Adrenal gland (tissue), 12 donors: ENCODE measurements around the gene PARD6B. TPM values are rescaled to one million over a fixed set of nuclear protein-coding genes. Genes with fewer than 3 reads are reported as not detected.
"Not testable (repeated sequence)": the region's sequence is repeated elsewhere in the genome, so short reads cannot be mapped to it uniquely, and the experiment has no call there.

Source experiments
- DNase-seq, 7 donors: peaks; one replicate each; pipeline ENCODE4 v3.0.0-alpha.2; 2019 to 2020
- H3K27ac ChIP-seq, 5 donors: fragments of 200-600 bp; sonication (generic) in 4 of 5; 1 replicate in 3 of 5; 2 replicates in 2 of 5; pipeline versions ENCODE4 v1.5.1 to v1.8.0; 2016 to 2020; ENCODE audit warnings: mild to moderate bottlenecking in 1 of 5
- H3K27me3 ChIP-seq: fragments of 200-600 bp; 2 replicates; pipeline ENCODE4 v1.8.0; 2021
- H3K36me3 ChIP-seq, 2 donors: fragments of 200-600 bp; replicated peaks in 1 of 2; 1 replicate in 1 of 2; 2 replicates in 1 of 2; pipeline versions ENCODE4 v1.5.1 to v1.8.0; 2018 to 2022
- H3K4me1 ChIP-seq, 2 donors: fragments of 200-600 bp; replicated peaks in 1 of 2; 1 replicate in 1 of 2; 2 replicates in 1 of 2; pipeline versions ENCODE4 v1.5.1 to v1.8.0; 2018 to 2021
- H3K4me3 ChIP-seq, 4 donors: fragments of 200-600 bp; sonication (generic) in 3 of 4; one replicate each; pipeline ENCODE4 v1.5.1; 2016 to 2018
- H3K9me3 ChIP-seq, 3 donors: fragments of 200-600 bp; sonication (generic) in 1 of 3; replicated peaks in 1 of 3; 1 replicate in 2 of 3; 2 replicates in 1 of 3; pipeline versions ENCODE4 v1.5.1 to v1.8.0; 2016 to 2021
- POLR2A ChIP-seq, 2 donors: fragments of 450-650 bp; IDR thresholded peaks; one replicate each; pipeline ENCODE4 v1.6.1; 2017; ENCODE audit warnings: antibody characterized with exemption in 2 of 2, mild to moderate bottlenecking in 2 of 2, moderate library complexity in 1 of 2
- WGBS, 4 donors: extraction: QIAGEN DNeasy Blood & Tissue Kit in 2 of 4; methylation state at CpG; one replicate each; pipeline versions ENCODE4 v1.1.5 to v1.1.7; 2013 to 2017; 5-methylcytosine and 5-hydroxymethylcytosine counted together
- intact Hi-C, 2 donors: fragments of 100-400 bp; cut with DNase I; formaldehyde crosslinking; loops; one replicate each; pipeline versions ENCODE4 v1.14.1 to v1.15.0; 2022 to 2023
- polyA plus RNA-seq, 3 donors: library from polyadenylated mRNA; stranded (reverse); fragments of 200-250 nt in 2 of 3; fragments of 350-450 nt in 1 of 3; fragmentation: Illumina TruSeq in 1 of 3; extraction: RNeasy Lipid Tissue Mini Kit (QIAGEN cat#74804) in 1 of 3; gene quantifications; one replicate each; pipeline ENCODE4 v1.2.3, GENCODE V29; 2013 to 2014
- total RNA-seq, 9 donors: library from RNA; depleted of rRNA in 4 of 9; stranded (reverse); fragments of >200 nt in 4 of 9; fragments of 120-200 nt in 1 of 9; fragmentation: NEBNext Ultra II Directional in 1 of 9; extraction: Animal tissue kit (Norgen Biotek cat#: 25700) in 1 of 9; gene quantifications; one replicate each; pipeline versions ENCODE4 v1.1.0 to v1.2.4, GENCODE V29; 2013 to 2023
- TF ChIP-seq, protein P1 (sequence below), 6 experiments: fragments of 450-650 bp in 4 of 6; fragments of 200-600 bp in 2 of 6; sonication (generic) in 1 of 6; IDR thresholded peaks; 1 replicate in 5 of 6; 2 replicates in 1 of 6; pipeline versions ENCODE4 v1.5.1 to v1.8.0; 2016 to 2021; ENCODE audit warnings: antibody characterized with exemption in 6 of 6, mild to moderate bottlenecking in 2 of 6, moderate library complexity in 1 of 6
- donor health status: healthy with polysubstance abuse.
- donor health status: Bipolar disorder and iron deficiency.
- donor health status: DM: yes; HTN: yes; CAD: no.
- donor health status: DM: no; HTN: no; CAD: no.
- donor health status: DM: no; HTN: no; CAD: no.
- donor health status: DM: yes; HTN: yes; CAD: no.

PARD6B gene
- total and polyA plus RNA-seq, 12 donors = 1.1 to 10.8 (median 5.3) TPM

DNA sequence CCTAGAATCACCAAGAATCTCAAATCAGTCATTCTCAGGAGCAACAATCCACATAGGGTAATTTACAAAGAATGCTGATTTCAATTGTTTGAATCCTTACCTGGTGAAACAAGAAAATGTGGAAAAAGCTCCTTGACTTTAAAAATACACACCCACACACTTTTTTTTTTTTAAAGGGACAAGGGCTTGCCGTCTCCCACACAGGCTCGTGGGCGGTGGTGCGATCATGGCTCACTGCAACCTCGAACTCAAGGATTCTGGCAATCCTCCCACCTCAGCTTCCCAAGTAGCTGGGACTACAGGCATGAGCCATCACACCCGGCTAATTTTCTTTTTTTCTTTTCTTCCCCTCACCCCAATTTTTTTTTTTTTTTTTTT is 30.7 kb downstream of the PARD6B start:
- TF ChIP-seq POLR2A (IDR thresholded peaks at IDR 0.05) = no peak
- TF ChIP-seq, protein P1, sequence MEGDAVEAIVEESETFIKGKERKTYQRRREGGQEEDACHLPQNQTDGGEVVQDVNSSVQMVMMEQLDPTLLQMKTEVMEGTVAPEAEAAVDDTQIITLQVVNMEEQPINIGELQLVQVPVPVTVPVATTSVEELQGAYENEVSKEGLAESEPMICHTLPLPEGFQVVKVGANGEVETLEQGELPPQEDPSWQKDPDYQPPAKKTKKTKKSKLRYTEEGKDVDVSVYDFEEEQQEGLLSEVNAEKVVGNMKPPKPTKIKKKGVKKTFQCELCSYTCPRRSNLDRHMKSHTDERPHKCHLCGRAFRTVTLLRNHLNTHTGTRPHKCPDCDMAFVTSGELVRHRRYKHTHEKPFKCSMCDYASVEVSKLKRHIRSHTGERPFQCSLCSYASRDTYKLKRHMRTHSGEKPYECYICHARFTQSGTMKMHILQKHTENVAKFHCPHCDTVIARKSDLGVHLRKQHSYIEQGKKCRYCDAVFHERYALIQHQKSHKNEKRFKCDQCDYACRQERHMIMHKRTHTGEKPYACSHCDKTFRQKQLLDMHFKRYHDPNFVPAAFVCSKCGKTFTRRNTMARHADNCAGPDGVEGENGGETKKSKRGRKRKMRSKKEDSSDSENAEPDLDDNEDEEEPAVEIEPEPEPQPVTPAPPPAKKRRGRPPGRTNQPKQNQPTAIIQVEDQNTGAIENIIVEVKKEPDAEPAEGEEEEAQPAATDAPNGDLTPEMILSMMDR (IDR thresholded peaks at IDR 0.05) = no peak
- peak overlapping the region; percentile 10 to 77 (median 75) for H3K27ac ChIP-seq
- H3K4me3 ChIP-seq = no peak overlapping the region
- H3K4me1 ChIP-seq = peaks cover 6 to 9% of the 10 kb centered on the region in 2 donors
- no peaks in the 10 kb centered on the region for H3K36me3 ChIP-seq
- 42 to 52% (median 49%) methylated on average over 6 of the region's 6 CpGs for WGBS, 4 donors
- H3K27me3 ChIP-seq = no peaks in the 10 kb centered on the region
- peak in 6 of 7 donors; percentile 29 to 73 (median 50) for DNase-seq
- H3K9me3 ChIP-seq = no peaks in the 10 kb centered on the region
- intact Hi-C loops = no loop called here

DNA sequence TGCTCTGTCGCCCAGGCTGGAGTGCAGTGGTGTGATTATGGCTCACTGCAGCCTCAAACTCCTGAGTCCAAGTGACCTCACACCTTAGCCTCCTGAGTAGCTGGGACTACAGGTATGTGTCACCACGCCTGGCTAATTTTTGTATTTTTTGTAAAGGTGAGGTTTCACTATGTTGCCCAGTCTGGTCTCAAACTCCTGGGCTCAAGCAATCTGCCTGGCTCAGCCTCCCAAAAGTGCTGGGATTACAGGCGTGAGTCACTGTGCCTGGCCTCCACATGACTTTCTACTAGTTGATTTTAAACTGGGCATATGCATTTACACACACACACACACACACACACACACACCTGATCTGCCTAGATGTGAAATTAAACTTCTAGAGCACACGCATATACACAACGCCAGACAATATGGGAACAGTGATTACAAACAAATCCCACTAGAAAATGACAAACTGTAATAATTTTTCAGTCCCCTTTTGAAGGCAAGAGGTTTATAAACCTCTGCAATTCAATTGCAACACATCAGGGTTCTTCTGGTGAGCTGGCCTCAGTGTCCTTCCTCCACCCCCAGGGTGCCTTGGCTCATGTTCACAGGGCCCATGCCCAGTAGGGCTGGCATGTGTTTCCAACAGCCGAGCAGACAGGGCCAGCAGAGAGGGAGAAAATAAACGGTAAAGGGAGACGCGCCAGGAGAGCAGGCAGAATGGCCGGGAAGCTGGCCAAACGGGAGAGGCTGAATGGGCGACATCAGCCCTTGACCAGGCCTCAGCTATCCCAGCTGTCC is 31.2 kb downstream of the PARD6B start:
- TF ChIP-seq, protein P1 (IDR thresholded peaks at IDR 0.05) = peak in 2 of 6 experiments; percentile 4 to 25
- TF ChIP-seq POLR2A (IDR thresholded peaks at IDR 0.05) = peak in 1 of 2 donors; percentile 50
- Histone ChIP-seq H3K4me3 (no peak overlapping the region), H3K27me3 (no peaks in the 10 kb centered on the region), H3K27ac (peak overlapping the region; percentile 10 to 77 (median 75)), H3K9me3 (no peaks in the 10 kb centered on the region), H3K36me3 (no peaks in the 10 kb centered on the region), H3K4me1 (peaks cover 6 to 9% of the 10 kb centered on the region in 2 donors)
- 31 to 55% (median 42%) methylated on average over 12 of the region's 12 CpGs for WGBS, 4 donors
- intact Hi-C loops = no loop called here
- DNase-seq = peak; percentile 87 to 96 (median 94)

DNA sequence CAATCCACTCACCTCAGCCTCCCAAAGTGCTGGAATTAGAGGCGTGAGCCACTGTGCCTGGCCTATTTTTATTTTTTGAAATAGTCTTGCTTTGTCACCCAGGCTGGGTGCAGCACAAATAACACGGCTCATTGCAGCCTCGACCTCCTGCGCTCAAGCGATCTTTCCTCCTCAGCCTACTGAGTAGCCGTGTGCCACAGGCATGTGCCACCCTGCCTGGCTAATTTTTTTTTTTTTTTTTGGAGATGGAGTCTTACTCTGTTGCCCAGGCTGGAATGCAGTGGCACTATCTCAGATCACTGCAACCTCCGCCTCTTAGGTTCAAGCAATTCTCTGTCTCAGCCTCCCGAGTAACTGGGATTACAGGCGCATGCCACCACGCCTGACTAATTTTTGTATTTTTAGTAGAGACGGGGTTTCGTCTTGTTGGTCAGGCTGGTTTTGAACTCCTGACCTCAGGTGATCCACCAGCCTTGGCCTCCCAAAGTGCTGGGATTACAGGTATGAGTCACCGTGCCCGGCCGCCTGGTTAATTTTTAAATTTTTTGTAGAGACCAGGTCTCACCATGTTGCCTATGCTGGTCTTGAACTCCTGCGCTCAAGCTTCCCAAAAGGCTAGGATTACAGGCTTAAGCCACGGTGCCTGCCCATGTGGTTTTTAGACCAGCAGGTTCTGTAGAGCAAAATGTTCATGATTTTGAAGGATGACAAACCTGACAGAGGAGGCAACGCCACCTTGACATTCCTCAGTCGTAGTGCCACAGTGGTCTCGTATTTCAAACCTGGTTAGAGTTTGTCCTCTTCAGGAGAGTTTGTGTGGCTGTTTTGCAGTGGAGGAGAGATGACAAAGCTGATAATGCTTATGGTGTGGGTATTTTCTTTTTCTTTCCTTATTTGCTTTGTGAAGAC is 32.4 kb downstream of the PARD6B start:
- peak overlapping the region in 3 of 5 donors; percentile 74 to 77 (median 75) for H3K27ac ChIP-seq
- peak in 3 of 7 donors; percentile 13 to 45 (median 19) for DNase-seq

DNA sequence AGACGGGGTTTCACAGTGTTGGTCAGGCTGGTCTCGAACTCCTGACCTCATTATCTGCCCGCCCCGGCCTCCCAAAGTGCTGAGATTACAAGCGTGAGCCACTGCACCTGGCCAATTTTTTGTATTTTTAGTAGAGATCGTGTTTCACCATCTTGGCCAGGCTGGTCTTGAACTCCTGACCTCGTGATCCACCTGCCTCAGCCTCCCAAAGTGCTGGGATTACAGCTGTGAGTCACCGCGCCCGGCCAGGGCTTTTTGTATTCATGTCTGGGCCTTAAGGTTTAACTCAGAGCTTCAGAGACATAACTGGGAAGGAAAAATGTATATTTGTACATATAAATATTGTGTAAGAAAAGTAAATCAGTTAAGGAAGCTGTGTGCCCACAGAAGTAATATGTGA is 33.9 kb downstream of the PARD6B start:
- H3K27me3 ChIP-seq, H3K4me3 ChIP-seq, intact Hi-C loops, H3K9me3 ChIP-seq, H3K27ac ChIP-seq, H3K36me3 ChIP-seq, H3K4me1 ChIP-seq: not testable (repeated sequence)
- peak in 1 of 7 donors; percentile 20 for DNase-seq
- WGBS, 4 donors = 84 to 88% (median 84%) methylated on average over 10 of the region's 10 CpGs

More for the DNA sequence above, 32.4 kb downstream of the PARD6B start:
- H3K4me3 ChIP-seq, H3K27me3 ChIP-seq, H3K9me3 ChIP-seq, H3K36me3 ChIP-seq, intact Hi-C loops, H3K4me1 ChIP-seq: not testable (repeated sequence)
- 72 to 81% (median 74%) methylated on average over 20 of the region's 20 CpGs for WGBS, 4 donors

DNA sequence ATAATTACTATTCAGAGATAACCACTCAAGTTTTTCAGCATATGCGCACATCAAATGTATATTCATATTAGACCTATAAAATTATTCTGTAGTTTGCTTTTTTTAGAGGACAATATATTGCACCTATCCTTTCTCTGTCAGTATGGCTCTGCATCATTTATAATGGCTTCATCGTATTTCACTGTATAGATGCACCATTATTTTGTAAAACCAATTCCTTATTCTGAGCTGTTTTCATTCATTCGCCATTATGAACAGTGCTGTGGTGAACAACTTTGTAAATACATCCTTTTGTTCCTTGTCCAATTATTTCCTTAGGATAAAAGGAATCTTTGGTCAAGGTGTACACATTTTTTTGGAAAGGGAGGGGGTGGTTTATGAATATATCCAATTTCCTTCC is 34.3 kb downstream of the PARD6B start:
- Histone ChIP-seq H3K36me3 (no peaks in the 10 kb centered on the region), H3K4me3 (no peak overlapping the region), H3K27me3 (no peaks in the 10 kb centered on the region), H3K9me3 (no peaks in the 10 kb centered on the region), H3K4me1 (peaks cover 6 to 9% of the 10 kb centered on the region in 2 donors), H3K27ac (no peak overlapping the region)
- DNase-seq = no peak
- no peak for TF ChIP-seq POLR2A (IDR thresholded peaks at IDR 0.05)
- TF ChIP-seq, protein P1 (IDR thresholded peaks at IDR 0.05) = no peak
- WGBS, 4 donors = 60 to 80% (median 73%) methylated on average over 3 of the region's 3 CpGs
- intact Hi-C loops = no loop called here

DNA sequence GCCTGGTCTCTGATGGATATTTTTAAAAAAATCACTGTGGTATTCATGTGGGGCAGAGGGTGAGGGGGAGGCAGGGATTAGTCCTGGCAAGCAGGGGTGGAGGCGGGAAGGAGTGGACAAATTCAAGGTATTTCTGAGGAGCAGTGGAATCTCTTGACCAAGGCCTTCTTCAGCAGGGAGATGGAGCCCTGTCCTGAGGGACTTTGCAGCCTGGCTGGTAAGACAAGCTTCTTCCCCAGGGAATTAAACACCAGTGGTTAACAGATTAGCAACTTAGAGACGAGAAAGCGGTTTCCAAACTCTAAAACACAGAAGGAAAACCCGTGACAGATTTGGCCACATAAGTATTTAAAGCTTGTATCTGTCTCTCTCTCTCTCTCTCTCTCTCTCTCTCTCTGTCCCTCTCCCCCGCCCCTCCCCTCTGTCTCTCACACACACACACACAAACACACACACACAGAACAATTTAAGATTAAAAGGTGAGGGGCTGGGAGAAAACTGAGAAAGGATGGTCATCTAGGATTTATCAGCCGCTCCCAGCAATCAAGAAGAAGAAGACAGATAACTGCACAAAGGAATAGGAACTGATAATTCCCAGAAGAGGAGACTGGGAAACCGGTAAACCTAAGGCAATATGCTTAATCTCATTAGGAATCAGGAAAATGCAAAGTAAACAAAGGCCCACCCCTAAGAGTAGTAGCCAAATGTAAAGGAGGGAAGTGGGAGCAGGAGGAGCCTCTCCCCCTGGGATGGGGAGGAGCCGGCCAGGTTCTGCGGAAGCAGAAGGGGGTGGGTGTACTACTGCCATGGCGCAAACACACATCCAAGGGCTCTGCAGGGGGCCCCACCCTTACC is 35.8 kb downstream of the PARD6B start:
- H3K27me3 ChIP-seq, H3K27ac ChIP-seq, H3K36me3 ChIP-seq, H3K9me3 ChIP-seq, H3K4me1 ChIP-seq, intact Hi-C loops, DNase-seq, H3K4me3 ChIP-seq: not testable (repeated sequence)
- 66 to 73% (median 68%) methylated on average over 7 to 9 of the region's 10 CpGs for WGBS, 4 donors

DNA sequence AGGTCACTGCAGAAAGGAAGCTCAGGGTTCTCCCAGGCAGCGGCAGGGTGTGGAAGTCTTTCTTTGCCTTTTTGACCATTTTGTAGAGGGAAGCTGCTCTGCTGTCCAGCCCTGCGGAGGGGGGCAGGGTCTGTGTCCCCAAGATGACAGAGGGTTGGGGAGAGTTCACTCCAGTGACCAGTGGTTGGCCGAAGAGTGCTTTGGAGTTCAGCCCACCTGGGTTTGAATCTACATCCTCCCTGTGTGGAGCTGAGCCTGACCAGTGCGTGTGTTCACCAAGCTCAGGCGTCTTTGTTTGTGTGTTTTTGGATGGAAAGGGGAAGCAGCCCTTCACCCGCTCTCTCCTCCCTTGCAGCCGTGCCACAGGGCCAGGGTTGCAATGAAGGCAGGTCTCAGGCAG is 37.6 kb downstream of the PARD6B start:
- H3K9me3 ChIP-seq, H3K27me3 ChIP-seq, H3K4me1 ChIP-seq, H3K36me3 ChIP-seq, H3K27ac ChIP-seq, H3K4me3 ChIP-seq, intact Hi-C loops: not testable (repeated sequence)
- DNase-seq = peak in 2 of 7 donors; percentile 20 to 48
- 41 to 71% (median 56%) methylated on average over 4 to 6 of the region's 7 CpGs for WGBS, 4 donors
